Vagina (tissue), 2 donors: Measurements from ENCODE around the gene AIF1.

Experiments
- CTCF ChIP-seq, 3 experiments: fragments of 450-650 bp in 2 of 3; fragments of 200-600 bp in 1 of 3; sonication (generic) in 1 of 3; IDR thresholded peaks; one replicate each; pipeline ENCODE4 v1.5.1; 2017 to 2019; ENCODE audit warnings: antibody characterized with exemption in 3 of 3, mild to moderate bottlenecking in 2 of 3, moderate library complexity in 2 of 3
- POLR2A ChIP-seq, 2 donors: fragments of 450-650 bp; IDR thresholded peaks; one replicate each; pipeline ENCODE4 v1.6.1; 2017; ENCODE audit warnings: antibody characterized with exemption in 2 of 2, mild to moderate bottlenecking in 2 of 2, moderate library complexity in 2 of 2
- POLR2AphosphoS5 ChIP-seq, 2 donors: sonication (generic); formaldehyde crosslinking; IDR thresholded peaks; one replicate each; pipeline ENCODE4 v1.9.0; 2017; ENCODE audit warnings: antibody characterized with exemption in 2 of 2, mild to moderate bottlenecking in 2 of 2, low read depth in 1 of 2; ENCODE audit not compliant: insufficient read depth in 1 of 2

- no peak for TF ChIP-seq CTCF (IDR thresholded peaks at IDR 0.05)
- TF ChIP-seq POLR2A (IDR thresholded peaks at IDR 0.05): no peak
- no peak for TF ChIP-seq POLR2AphosphoS5 (IDR thresholded peaks at IDR 0.05; ENCODE audit: insufficient read depth in 1 of 2, low read depth in 1 of 2)
These were observed 18.4 kb downstream of the AIF1 start for GRCh38 chr6:31633447-31633846.
